ENCODE measurements around the gene SDR42E2.
"Not testable (repeated sequence)": the region's sequence is repeated elsewhere in the genome, so short reads cannot be mapped to it uniquely, and the experiment has no call there.

SDR42E2 gene

DNA sequence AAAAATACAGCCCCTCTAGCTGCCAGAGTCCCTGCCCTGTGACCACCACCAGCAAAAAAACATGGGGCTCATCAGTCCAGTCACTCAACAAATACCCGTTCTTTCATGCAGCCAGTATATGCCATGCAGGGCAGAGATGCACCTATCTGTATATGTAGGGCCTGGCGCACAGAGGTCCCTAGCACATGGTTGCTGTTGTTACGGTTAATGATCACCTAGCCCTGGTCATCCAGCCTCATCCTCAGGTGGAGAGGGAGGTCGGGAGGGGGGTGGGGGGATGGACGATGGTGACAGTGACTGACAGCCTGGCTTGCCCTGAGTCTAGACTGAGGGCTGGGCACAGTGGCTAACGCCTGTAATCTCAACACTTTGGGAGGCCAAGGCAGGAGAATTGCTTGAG lies 1.5 kb downstream of the SDR42E2 start:
- DNase-seq, result no peak

DNA sequence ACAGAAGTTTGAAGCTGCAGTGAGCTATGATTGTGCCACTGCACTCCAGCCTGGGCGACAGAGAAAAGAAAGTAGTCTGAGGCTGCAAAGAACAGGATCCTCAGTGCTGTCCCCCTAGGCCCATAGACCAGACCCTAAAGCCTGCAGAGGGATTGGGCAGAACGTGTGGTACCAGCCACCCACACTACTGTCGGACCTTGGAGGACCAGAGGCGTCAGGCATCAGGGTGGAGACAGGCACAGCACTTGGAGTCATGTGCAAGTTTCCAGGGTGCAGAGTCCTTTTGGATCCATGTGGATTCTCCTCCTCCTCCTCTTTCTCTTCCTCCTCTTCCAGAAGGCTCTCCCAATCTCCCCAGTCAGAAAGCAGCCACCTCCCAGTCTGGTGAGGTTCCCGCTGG lies 2.2 kb downstream of the SDR42E2 start:
- no peak for DNase-seq

DNA sequence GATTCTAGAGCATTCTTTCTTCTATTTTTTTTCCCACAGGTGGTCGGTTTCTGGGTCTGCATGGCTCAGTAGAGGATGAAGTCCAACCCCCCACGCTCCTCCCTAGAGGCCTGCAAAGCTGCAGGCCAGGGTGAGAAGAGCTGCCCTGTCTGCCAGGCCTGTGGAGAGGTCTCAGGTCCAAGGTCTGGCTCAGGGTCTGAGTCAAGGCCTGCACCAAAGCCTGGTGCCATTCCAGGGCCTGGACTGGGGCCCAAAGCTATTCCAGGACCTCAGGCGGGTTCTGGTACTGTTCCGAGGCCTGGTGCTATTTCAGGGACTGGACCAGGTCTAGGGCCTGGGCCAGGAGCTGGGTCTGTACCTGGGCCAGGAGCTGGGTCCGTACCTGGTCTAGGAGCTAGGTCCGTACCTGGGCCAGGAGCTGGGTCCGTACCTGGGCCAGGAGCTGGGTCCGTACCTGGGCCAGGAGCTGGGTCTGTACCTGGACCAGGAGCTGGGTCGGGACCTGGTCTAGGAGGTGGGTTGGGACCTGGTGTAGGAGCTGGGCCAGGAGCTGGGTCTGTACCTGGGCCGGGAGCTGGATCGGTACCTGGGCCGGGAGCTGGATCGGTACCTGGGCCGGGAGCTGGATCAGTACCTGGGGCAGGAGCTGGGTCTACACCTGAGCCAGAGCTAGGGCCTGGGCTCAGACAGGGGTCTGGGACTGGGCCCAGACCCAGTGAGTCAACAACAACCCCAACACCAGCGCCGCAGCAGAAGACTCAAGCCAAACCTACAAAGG lies 3.4 kb downstream of the SDR42E2 start:
- no peak for DNase-seq

DNA sequence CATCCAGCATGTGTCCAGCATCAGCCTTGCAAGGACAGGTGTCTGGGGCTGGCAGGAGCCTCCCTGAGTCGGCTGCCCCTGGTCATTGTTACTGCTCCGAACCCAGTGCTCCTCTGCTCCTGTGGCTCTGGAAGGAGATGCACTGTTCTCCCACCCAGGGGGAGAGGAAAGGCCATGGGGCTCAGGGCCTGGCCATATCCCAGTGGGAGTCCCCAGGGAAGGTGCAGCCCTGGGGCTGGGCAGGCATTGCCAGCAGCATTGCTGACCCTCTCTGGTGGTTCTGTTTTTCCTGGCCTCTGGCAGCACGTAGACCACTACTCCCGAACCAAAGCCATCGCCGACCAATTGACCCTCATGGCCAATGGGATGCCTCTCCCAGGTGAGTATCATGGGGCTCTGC lies 9.6 kb downstream of the SDR42E2 start:
- DNase-seq, result no peak

DNA sequence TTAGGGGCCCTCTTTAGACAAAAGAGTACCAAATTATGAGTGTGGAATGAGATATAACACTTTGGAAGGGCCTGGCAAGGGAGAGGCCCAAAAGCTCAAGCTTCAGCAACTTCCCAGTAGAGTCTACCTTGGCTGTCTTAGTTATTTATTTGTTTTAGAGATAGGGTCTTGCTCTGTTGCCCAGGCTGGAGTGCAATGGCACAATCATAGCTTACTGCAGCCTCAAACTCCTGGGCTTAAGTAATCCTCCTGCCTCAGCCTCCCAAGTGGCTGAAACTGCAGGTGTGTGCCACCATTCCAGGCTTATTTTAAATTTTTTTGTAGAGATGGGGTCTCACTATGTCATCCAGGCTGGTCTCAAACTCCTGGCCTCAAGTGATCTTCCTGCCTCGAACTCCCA lies 10.3 kb downstream of the SDR42E2 start:
- not testable (repeated sequence) for DNase-seq

DNA sequence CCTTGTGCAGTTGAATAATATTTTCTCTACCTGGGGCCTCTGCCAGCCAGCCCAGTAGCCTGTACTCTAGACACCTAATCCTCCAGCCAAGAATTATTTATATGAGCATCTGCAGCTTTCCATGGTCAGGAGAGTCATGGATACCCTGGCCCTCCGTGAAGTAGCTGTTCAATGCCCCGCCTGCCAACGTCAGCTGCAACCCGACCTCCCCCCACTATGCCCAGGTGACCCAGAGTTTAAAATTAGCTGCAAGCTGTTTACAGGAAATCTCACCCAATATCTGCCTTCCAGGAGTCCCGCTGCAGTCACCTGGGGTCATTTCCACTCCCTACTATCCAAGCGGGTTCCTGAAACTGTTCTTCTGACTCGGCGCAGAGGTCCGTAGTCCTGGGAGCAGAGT lies 12.3 kb downstream of the SDR42E2 start:
- no peak for DNase-seq

DNA sequence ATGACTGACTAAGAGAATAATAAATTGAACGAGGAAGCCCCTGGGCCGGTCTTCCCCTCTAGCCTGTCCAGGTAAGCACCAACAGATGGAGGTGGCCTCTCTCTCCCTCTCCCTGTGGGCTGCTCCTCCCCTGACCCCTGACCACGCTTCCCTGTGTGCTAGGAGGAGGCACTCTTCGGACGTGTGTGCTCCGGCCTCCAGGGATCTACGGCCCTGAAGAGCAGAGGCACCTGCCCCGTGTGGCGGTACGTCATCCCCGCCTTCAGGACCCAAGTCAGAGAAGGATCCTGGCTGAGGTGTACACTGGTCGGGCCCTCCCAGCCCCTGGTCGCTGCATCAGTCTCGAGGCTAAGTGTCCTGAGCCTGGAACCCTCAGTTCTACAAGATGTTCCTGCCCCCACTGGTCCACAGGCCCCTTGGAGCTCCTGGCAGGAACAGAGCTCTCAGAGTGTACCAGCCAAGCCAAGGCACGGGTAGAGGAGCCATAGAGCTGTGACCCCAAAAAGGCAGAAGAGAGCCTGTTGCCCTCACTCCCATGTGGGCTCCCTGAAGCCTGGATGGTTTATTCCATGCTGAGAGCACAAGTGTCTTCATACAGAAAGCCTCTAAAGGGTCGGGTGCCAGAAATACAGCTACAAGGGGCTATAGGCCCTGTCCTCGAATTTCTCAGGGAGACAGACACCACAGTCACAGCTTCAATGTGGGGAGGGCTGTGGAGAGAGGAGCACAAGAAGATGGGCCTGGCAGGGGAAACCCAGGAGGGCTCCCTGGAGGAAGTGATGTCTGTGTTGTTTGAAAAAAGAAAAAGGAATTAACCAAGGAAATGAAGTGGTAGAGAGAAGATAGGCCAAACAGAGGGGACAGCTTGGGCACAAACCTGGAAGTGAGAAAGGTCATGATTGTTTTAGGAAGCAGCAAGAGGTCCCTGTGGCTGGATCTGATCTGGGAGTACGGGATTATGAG lies 15.9 kb downstream of the SDR42E2 start:
- no peak for DNase-seq

DNA sequence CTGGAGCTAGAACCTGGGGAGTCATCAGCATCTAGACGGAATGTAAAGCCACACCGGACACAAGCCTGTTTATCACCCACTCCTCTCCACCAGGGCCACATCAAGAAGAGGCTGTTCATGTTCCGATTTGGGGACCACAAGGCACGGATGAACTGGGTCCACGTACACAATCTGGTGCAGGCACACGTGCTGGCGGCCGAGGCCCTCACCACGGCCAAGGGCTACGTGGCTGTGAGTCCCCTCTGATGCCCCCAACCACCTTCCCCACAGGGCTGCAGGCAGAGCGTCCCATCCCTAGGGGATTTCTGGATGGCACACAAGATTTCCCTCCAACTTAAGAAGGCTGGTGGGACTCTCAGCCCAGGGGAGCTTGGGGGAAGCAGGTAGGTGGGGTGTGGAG lies 19.1 kb downstream of the SDR42E2 start:
- no peak for DNase-seq

DNA sequence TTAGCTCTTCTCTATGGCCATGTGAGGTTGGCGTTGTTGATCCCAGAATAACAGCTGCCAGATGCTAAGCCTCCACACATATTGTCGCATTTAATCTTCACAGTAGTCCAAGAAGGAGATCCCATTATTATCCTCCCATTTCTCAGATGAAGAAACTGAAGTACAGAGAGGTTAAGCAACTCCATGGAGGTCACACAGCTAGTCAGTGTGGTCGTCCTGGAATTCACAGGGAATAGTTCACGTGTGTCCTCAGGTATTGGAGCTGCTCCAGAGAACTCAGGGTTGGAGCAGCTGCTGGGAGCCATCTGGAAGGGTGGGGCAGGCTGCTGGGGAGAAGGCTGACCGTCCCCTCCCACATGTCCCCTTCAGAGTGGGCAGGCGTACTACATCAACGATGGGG lies 19.5 kb downstream of the SDR42E2 start:
- no peak for DNase-seq

DNA sequence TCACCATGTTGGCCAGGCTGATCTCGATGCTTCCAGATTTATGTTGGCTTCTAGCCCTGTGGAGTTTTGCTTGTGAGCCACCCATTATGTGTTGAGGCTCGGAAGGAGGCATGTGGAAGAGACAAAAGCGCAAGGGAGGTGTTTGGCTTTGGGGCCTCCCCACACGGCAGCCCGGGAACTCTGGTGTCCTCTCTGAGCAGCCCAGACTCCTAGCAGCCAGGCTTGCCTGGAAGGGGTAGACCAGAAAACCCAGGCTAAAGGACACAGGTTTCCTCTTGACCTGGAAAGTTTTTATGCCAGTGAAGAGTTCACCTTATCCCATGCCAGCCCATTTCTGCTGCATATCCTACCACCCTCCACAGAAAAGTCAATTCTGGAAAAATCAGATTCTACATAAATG lies 21.0 kb downstream of the SDR42E2 start:
- DNase-seq, result no peak

DNA sequence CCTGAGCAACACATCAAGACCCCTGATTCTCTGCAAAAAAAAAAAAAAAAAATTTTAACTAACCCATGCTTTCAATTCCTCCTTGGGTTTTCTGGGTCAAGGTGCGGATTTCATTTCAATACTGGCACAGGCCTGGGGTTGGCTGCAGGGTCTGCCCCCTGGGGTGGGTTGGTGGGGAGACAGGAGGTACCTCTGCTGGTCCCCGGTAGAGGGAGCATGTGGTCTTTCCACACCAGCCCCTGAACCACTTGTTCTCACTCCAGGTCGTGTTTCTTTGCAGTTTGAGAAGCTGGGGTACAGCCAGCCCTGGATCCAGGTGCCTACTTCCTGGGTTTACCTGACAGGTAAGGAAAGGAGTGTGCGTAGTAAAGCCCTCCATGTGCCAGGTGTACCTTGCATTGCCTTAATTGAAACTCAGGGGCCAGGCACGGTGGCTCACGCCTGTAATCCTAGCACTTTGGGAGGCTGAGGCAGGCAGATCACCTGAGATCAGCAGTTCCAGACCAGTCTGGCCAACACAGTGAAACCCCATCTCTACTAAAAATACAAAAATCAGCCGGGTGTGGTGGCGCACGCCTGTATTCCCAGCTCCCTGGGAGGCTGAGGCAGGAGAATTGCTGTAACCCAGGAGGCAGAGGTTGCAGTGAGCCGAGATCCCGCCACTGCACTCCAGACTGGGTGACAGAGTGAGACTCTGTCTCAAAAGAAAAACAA lies 21.8 kb downstream of the SDR42E2 start:
- DNase-seq, result no peak

DNA sequence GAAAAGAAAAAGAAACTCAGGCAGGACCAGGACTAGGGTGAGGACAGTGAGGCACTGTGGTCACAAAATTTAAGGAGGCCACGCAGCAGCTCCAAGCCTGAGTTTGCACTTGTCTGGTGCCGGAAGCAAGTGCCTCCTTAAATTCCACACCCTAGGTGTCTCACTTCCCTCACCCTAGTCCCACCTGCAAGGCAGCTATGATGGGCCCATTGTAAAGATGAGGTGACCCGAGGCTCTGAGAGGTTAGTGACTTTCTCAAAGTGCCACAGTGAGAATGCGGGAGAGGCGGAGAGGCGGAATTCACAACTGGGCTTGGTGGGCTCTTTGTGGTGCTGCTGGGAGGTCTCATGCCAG lies 22.3 kb downstream of the SDR42E2 start:
- DNase-seq, result no peak

DNA sequence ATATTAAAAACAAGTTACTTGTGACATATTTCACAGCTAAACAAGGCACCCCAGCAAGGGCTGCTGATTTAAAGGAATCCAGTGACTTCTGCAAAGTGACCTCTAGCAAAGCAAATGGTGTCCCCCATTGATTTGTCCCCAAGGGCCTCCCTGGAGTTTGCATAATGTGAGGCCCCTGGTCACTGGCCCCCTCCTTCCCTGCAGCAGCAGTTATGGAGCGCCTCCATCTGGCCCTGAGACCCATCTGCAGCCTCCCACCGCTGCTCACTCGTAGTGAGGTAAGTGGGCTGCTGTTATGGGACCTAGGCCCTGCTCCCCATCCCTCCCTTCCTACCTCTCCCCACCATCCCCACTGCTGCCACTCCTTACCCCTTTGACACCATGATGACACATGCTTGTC lies 24.2 kb downstream of the SDR42E2 start:
- no peak for DNase-seq

DNA sequence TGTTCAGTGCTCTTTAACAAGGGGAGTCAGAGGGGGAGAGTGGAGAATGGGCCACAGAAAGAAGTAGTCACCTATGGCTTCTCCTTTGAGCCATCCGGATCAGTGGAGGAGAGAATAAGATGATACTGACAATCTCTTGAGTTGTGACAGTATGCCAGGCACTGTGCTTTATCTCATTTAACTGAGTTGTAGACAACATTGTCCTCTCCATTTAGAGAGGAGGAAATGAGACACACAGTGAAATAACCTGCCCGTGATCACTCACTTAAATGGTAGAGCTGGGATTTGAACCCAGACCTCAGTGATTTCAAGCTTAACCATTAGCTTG lies 25.9 kb downstream of the SDR42E2 start:
- DNase-seq, result no peak

DNA sequence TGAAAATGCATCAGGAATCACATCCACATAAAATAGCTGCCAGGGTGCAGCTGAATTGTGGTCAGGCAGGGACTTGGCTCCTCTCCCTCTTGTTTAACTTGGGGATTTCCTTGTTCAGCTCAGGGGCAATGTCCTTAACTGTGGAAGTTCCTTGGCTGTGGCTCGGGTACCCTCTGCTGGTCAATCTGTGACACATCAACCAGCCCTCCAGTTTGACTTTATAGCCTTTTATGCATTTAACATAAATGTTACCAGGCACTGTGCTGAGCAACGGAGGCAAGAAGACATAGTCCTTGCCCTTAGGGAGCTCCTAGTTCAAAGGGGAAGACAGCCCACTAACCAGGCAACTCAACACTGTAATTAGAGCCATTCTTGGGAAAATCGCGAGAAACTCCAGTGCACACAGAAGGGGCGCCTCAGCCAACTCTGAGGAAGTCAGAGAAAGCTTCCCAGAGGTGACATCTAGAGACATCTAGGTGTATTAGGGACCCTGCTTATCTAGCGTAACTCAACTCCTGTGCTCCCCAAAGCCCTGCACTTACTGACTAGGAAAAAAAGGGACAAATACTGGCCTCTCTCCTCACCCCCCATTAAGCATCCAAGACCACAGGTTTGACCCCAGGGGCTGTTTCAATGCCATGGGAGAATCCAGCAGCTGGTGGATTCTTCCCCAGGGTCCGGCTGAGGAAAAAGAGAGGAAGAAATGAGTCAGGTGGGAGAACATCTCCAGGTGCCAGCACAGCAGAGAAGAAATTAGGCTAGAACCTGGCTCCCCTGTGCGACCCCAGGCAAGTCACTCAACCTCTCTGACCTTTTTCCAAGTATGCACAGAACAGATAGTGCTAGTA lies 26.5 kb downstream of the SDR42E2 start:
- peak; percentile 88 for DNase-seq

DNA sequence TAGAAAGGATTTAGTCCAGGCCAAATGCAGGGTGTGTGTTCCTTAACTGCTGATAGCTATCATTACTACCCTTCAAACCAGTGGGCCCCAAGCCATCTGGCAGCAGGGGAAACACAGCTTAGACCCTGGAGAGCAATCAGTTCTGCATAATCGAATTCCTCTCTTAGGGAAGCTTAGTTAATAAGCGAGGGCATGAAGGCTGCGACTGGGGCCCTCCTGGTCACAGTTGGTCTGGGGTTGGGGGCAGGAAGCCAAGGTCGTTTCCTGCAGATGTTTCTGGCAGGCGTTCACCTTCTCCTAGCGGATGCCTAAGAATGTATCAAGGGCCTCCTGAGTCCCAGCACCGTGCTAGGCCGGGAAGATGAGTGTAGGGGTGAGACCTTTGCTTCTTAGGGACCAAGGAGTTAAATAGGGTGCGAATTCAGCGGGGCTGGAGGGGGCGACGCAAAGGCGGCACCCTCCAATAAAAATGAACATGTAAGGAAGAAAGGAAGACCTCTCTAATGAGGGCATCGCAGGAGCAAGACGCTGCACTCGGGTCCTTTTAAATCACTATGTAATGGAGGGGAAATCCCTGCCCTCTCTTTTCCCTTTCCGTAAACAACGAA lies 27.3 kb downstream of the SDR42E2 start:
- no peak for DNase-seq

DNA sequence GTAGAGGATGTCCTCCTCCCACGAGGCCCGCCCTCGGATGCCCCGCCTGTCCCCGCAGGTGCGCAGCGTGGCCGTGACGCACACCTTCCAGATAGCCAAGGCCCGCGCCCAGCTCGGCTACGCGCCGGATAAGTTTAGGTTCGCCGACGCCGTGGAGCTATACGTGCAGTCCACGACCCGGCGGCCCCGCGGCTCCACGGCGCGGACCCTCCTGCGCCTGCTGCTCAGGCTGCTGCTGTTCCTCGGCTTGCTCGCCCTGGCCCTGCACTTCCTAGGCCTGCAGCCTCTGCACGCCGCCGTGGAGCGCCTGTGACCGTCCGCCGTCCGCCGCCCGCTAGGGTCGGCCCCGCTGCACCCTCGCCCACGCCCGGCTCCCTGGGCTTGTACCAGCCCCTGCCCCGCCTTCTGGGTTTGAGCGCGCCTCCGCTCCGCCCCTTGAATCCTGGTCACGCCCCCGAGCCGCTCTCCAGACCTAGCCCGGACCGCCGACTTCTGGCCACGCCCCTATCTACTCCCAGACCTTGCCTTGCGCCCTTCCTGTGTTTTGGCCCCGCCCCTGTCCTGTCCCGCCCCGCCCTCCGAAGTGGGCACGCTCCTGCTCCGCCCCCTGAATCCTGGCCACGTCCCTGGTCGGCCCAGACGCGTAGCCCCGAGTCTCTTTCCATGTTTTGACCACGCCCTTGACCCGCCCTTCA lies 27.9 kb downstream of the SDR42E2 start:
- DNase-seq, result peak; percentile 100

DNA sequence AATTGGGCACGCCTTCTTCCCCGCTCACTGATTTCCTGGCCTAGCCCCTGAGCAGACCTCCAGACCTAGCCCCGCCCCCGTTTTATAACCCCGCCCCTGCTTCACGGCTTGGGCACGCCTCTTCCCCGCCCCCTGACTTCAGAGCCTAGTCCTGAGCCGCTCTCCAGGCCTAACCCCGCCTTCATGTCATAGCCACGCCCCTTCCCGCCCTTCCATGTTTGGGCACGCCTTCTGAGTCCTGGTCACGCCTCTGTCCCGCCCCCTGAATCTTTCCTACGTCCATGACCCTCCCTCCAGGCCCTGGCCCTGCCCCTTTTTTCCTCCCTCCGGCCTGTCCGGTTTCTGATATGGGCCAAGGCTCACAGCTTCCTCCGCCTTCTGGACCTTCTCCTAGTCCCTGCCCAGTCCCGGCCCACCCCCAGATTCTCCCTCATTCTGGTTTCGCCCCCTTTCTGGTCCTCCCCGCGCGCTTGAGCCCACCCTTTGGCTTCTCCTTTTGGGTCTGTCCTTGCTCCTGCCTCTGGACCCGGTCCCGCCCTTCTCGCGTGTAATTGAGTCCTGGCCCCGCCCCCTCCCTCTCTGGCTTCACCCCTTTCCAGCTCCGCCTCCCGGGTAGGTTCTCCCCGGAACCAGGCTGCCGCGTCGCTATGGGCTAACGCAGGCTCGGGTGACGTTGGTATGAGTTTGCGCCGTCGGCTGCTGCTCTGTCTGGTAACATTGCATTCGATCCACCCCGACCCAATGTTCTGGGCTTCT lies 28.6 kb downstream of the SDR42E2 start:
- DNase-seq, result peak; percentile 99

DNA sequence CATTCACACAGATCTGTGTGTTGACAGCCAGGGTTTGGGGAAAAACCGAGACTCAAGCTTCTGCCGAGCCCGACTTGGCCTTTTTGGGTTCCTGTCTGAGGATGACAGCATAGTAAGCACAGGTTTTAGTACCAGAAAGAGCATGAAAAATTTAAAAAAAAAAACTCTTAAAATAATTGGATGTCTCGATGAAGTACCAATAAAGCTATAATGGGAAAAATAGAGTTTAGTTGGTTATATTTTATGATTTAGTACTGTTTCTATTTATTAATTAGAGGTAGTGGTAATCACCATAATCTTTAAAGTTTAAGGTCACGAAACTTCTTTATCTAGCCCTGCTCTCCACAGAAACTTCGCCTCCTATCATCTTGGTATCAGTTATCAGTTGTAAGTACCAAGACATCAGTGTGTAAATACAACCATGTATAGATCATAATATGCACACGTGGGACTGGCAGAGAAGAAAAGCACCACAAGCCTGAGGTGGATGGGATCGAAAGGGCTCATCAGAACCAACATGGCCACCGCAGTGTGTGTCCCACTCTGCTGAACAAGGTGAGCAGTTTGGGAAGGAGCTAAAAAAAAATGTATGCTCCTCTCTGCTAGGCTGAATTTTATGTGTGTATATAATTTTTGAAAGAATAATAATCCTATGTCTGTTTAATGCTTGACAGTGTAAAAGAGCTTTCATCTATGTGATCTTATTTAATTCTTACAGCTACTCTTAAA lies 29.4 kb downstream of the SDR42E2 start:
- DNase-seq, result no peak
